Endothelial cell of umbilical vein (primary cell): ENCODE data around the gene MEX3D. TPM values are rescaled to one million over a fixed set of nuclear protein-coding genes. Genes with fewer than 3 reads are reported as not detected.

ENCODE experiments used
- BruUV-seq: library from RNA; stranded (reverse); fragments of 400-500 nt; replicated peaks from 2 replicates; lab custom pipeline; 2021; lab: Mats Ljungman, UMichigan
- CTCF ChIA-PET: fragments of 300-600, 350-600 bp; sonication (Branson Sonifier 250); formaldehyde crosslinking; loops from one replicate; lab custom pipeline; 2021; ENCODE audit warnings: antibody characterized with exemption, inconsistent platforms; lab: Charles Lee
- POLR2A ChIA-PET: fragments of 300-600, 350-600 bp; sonication (Branson Sonifier 250); formaldehyde crosslinking; loops from one replicate; lab custom pipeline; 2021; ENCODE audit warnings: antibody characterized with exemption, inconsistent platforms; lab: Charles Lee
- DNase-seq: peaks from one replicate; pipeline ENCODE4 v3.0.0-alpha.2; 2011; ENCODE audit warnings: low read depth, low spot score
- FAIRE-seq: peaks from 2 replicates; lab custom pipeline; 2011; peaks lifted over from hg19 to GRCh38; lab: Jason Lieb, UNC
- H2AFZ ChIP-seq: 2 replicates; pipeline ENCODE4 v1.6.0; 2012; ENCODE audit warnings: low read depth, low read length, control low read depth, inconsistent platforms
- H3K27ac ChIP-seq: 2 replicates; pipeline ENCODE4 v1.5.1; 2011; ENCODE audit warnings: low read depth, mild to moderate bottlenecking, control low read depth, low read length, moderate library complexity; ENCODE audit not compliant: insufficient read depth
- H3K27me3 ChIP-seq, 2 experiments: 2 replicates each; pipeline versions ENCODE4 v1.6.0 to v1.6.1; 2011; ENCODE audit warnings: low read length in 2 of 2, mixed read lengths in 1 of 2; ENCODE audit not compliant: control insufficient read depth in 2 of 2, insufficient read depth in 2 of 2
- H3K36me3 ChIP-seq, 2 experiments: 2 replicates in 1 of 2; 3 replicates in 1 of 2; pipeline ENCODE4 v1.5.1; 2011; ENCODE audit warnings: low read length in 2 of 2, mild to moderate bottlenecking in 1 of 2, moderate library complexity in 1 of 2; ENCODE audit not compliant: control insufficient read depth in 2 of 2, insufficient read depth in 2 of 2; ENCODE audit errors: extremely low read depth in 1 of 2
- H3K4me1 ChIP-seq: 3 replicates; pipeline ENCODE4 v1.5.1; 2011; ENCODE audit warnings: mild to moderate bottlenecking, low read length; ENCODE audit not compliant: control insufficient read depth, insufficient read depth; ENCODE audit errors: extremely low read depth
- H3K4me2 ChIP-seq: 2 replicates; pipeline ENCODE4 v1.6.1; 2011; ENCODE audit warnings: low read length, control low read depth, mixed read lengths; ENCODE audit not compliant: insufficient read depth
- H3K4me3 ChIP-seq, 3 experiments: fragments of 200-600 bp in 1 of 3; sonication (generic), shearing (Covaris generic) in 1 of 3; replicated peaks in 1 of 3; 2 replicates each; pipeline ENCODE4 v1.5.1; 2011 to 2016; ENCODE audit warnings: control low read depth in 3 of 3, low read length in 3 of 3, mild to moderate bottlenecking in 2 of 3, inconsistent platforms in 1 of 3, low read depth in 1 of 3, moderate library complexity in 1 of 3; ENCODE audit not compliant: insufficient read depth in 1 of 3
- H3K79me2 ChIP-seq: 2 replicates; pipeline ENCODE4 v1.6.0; 2012; ENCODE audit warnings: low read length, inconsistent platforms; ENCODE audit not compliant: control insufficient read depth, insufficient read depth
- H3K9ac ChIP-seq: replicated peaks from 2 replicates; pipeline ENCODE3; 2011; ENCODE audit warnings: low read length, control low read depth; ENCODE audit not compliant: insufficient read depth; ENCODE audit errors: extremely low read depth
- H3K9me1 ChIP-seq: replicated peaks from 3 replicates; pipeline ENCODE4 v1.6.0; 2011; ENCODE audit warnings: mild to moderate bottlenecking, low read length; ENCODE audit not compliant: control insufficient read depth, insufficient read depth; ENCODE audit errors: extremely low read depth
- H3K9me3 ChIP-seq: replicated peaks from 2 replicates; pipeline ENCODE4 v1.5.1; 2012; ENCODE audit warnings: low read length, inconsistent platforms; ENCODE audit not compliant: control insufficient read depth, insufficient read depth
- H4K20me1 ChIP-seq: replicated peaks from 2 replicates; pipeline ENCODE3; 2011; ENCODE audit warnings: mild to moderate bottlenecking, low read length; ENCODE audit not compliant: control insufficient read depth, insufficient read depth; ENCODE audit errors: extremely low read depth
- CTCF ChIP-seq, 2 donors: IDR thresholded peaks; 1 replicate in 1 of 2; 2 replicates in 1 of 2; pipeline ENCODE4 v1.5.1; 2011; ENCODE audit warnings: low read length in 2 of 2, mild to moderate bottlenecking in 2 of 2, moderate library complexity in 2 of 2, control low read depth in 1 of 2, inconsistent platforms in 1 of 2, low read depth in 1 of 2; ENCODE audit not compliant: insufficient read depth in 1 of 2; ENCODE audit errors: extremely low read depth in 1 of 2
- EZH2 ChIP-seq: IDR thresholded peaks from 2 replicates; pipeline ENCODE4 v1.6.1; 2012; ENCODE audit warnings: borderline replicate concordance, low read depth, mild to moderate bottlenecking, moderate library complexity, low read length, inconsistent platforms; ENCODE audit not compliant: severe bottlenecking
- FOS ChIP-seq: IDR thresholded peaks from 2 replicates; pipeline ENCODE4 v1.6.1; 2011; ENCODE audit warnings: mild to moderate bottlenecking, low read length, moderate library complexity, borderline replicate concordance; ENCODE audit not compliant: insufficient read depth
- GATA2 ChIP-seq: IDR thresholded peaks from 2 replicates; pipeline ENCODE4 v1.7.0; 2011; ENCODE audit warnings: low read depth, mild to moderate bottlenecking, moderate library complexity, mixed read lengths, low read length; ENCODE audit not compliant: insufficient read length, insufficient read depth
- JUN ChIP-seq: IDR thresholded peaks from 2 replicates; pipeline ENCODE4 v1.6.1; 2011; ENCODE audit warnings: borderline replicate concordance, low read depth; ENCODE audit not compliant: insufficient read length, insufficient read depth
- MAX ChIP-seq: IDR thresholded peaks from 2 replicates; pipeline ENCODE4 v1.6.1; 2011; ENCODE audit not compliant: insufficient read depth, insufficient read length
- MYC ChIP-seq: IDR thresholded peaks from one replicate; pipeline ENCODE4 v1.6.1; 2011; ENCODE audit warnings: mild to moderate bottlenecking, low read depth, low read length
- POLR2A ChIP-seq: IDR thresholded peaks from 2 replicates; pipeline ENCODE4 v1.6.1; 2012; ENCODE audit warnings: low read depth, mild to moderate bottlenecking, control low read depth, low read length
- POLR2AphosphoS5 ChIP-seq: IDR thresholded peaks from 2 replicates; pipeline ENCODE4 v1.6.1; 2012; ENCODE audit warnings: low read depth, mild to moderate bottlenecking, control low read depth, low read length, moderate library complexity; ENCODE audit not compliant: insufficient read depth
- dilution Hi-C: fragments of 300-500 bp; cut with MboI; formaldehyde crosslinking; loops from one replicate; pipeline ENCODE4 v1.15.0; 2019; ENCODE audit warnings: low sequenced_read_pairs; ENCODE audit not compliant: extremely low pct_ligation_motif_present
- intact Hi-C: fragments of 100-400 bp; cut with micrococcal nuclease; formaldehyde crosslinking; loops from one replicate; pipeline ENCODE4 v1.10.0; 2022
- polyA plus RNA-seq, 4 experiments: library from polyadenylated mRNA; depleted of rRNA in 3 of 4; stranded (reverse) in 3 of 4; unstranded in 1 of 4; fragments of >200 nt; gene quantifications; 2 replicates each; pipeline versions ENCODE4 v1.2.1 to v1.2.3, GENCODE V29; 2011 to 2012; ENCODE audit warnings: missing spikeins in 1 of 4
- total RNA-seq: library from RNA; stranded (reverse); gene quantifications from 2 replicates; pipeline ENCODE4 v1.2.3, GENCODE V29; 2021

Gene MEX3D
- total and polyA plus RNA-seq, 2 donors (not counting 3 experiments of a cell fraction or from before 2014, with no cell fraction given): 30.0 to 96.7 TPM

DNA sequence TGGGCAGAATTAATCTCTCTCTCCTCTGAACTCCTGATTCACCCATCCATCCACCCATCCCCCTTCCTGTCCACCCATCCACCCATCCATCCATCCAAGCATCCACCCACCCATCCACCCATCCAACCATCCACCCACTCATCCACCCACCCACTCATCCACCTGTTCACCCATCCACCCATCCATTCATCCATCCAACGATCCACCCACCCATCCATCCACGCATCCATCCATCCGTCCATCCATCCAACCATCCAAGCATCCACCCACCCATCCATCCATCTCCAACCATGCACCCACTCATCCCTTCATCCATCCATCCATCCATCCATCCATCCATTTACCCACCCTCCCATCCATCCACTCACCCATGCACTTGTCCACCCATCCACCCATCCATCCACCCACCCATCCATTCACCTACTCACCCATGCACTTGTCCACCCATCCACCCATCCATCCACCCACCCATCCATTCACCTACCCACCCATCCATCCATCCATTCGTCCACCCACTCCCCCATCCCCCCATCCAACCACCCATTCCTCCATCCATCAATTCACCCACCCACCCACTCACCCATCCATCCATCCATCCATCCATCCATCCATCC lies 18.7 kb downstream of the MEX3D start:
- Histone ChIP-seq H3K79me2 (no peaks in the 10 kb centered on the region), H3K9me3 (no peaks in the 10 kb centered on the region), H3K4me2 (no peak overlapping the region), H3K36me3 (peaks cover 0 to 3% of the 10 kb centered on the region in 2 experiments), H2AFZ (no peak overlapping the region), H3K4me1 (no peaks in the 10 kb centered on the region), H4K20me1 (no peaks in the 10 kb centered on the region), H3K9me1 (no peaks in the 10 kb centered on the region), H3K4me3 (no peak overlapping the region), H3K27me3 (peaks cover 0 to 2% of the 10 kb centered on the region in 2 experiments), H3K27ac (no peak overlapping the region), H3K9ac (no peak overlapping the region)
- POLR2A ChIA-PET: no interaction called here
- FAIRE-seq (no peak), DNase-seq (no peak)
- dilution Hi-C loops: no loop called here
- no TSS peak for BruUV-seq
- intact Hi-C loops: no loop called here
- no peak for TF ChIP-seq MAX
- no peak for TF ChIP-seq EZH2
- no peak for TF ChIP-seq POLR2AphosphoS5
- TF ChIP-seq JUN: no peak
- TF ChIP-seq CTCF (IDR thresholded peaks at IDR 0.05; ENCODE audit: extremely low read depth in 1 of 2, insufficient read depth in 1 of 2, low read depth in 1 of 2, low read length in 2 of 2): no peak
- no peak for TF ChIP-seq POLR2A
- no peak for TF ChIP-seq GATA2
- TF ChIP-seq MYC: no peak
- no peak for TF ChIP-seq FOS
- CTCF ChIA-PET: interaction anchor here (1.7 kb wide), 1 partner anchor 123 kb away, joined by 17 read pairs; no protein-coding TSS in a partner anchor
